Inflammatory macrophage (primary cell): Measurements from ENCODE around the gene ATP6V0A4.
"Not testable (repeated sequence)": the region's sequence is repeated elsewhere in the genome, so short reads cannot be mapped to it uniquely, and the experiment has no call there.

Source experiments
- DNase-seq, 2 donors: peaks; one replicate each; pipeline ENCODE4 v3.0.0-alpha.2; 2020 to 2022

The ATP6V0A4 gene

GRCh38 chr7:138750473-138750872 lies 47.5 kb downstream of the ATP6V0A4 start:
- DNase-seq: no peak

GRCh38 chr7:138749960-138750359 lies 48.0 kb downstream of the ATP6V0A4 start:
- DNase-seq: no peak

- DNase-seq: no peak
Measured at GRCh38 chr7:138748666-138749065, 49.3 kb downstream of the ATP6V0A4 start.

GRCh38 chr7:138746073-138746472 lies 51.9 kb downstream of the ATP6V0A4 start:
- no peak for DNase-seq

GRCh38 chr7:138745189-138745588 lies 52.8 kb downstream of the ATP6V0A4 start:
- no peak for DNase-seq

- no peak for DNase-seq
Measured at GRCh38 chr7:138741453-138741735, 56.6 kb downstream of the ATP6V0A4 start.

GRCh38 chr7:138739859-138740258 lies 58.1 kb downstream of the ATP6V0A4 start:
- DNase-seq: no peak

- peak; percentile 82 to 92 for DNase-seq
Measured at GRCh38 chr7:138738551-138739335, 59.3 kb downstream of the ATP6V0A4 start.

GRCh38 chr7:138738114-138738513 lies 59.9 kb downstream of the ATP6V0A4 start:
- peak; percentile 5 to 40 for DNase-seq

GRCh38 chr7:138735399-138735798 lies 62.6 kb downstream of the ATP6V0A4 start:
- no peak for DNase-seq

GRCh38 chr7:138731733-138732132 lies 66.3 kb downstream of the ATP6V0A4 start:
- not testable (repeated sequence) for DNase-seq

- DNase-seq: no peak
Measured at GRCh38 chr7:138729444-138729843, 68.6 kb downstream of the ATP6V0A4 start.

- no peak for DNase-seq
Measured at GRCh38 chr7:138727336-138728099, 70.5 kb downstream of the ATP6V0A4 start.

- peak in 1 of 2 donors; percentile 4 for DNase-seq
Measured at GRCh38 chr7:138726288-138726687, 71.7 kb downstream of the ATP6V0A4 start.

- DNase-seq: no peak
Measured at GRCh38 chr7:138720286-138720685, 77.7 kb downstream of the ATP6V0A4 start.

- DNase-seq: no peak
Measured at GRCh38 chr7:138716889-138717288, 81.1 kb downstream of the ATP6V0A4 start.

- DNase-seq: no peak
Measured at GRCh38 chr7:138713191-138713590, 84.8 kb downstream of the ATP6V0A4 start.

GRCh38 chr7:138712652-138713051 lies 85.3 kb downstream of the ATP6V0A4 start:
- no peak for DNase-seq

- no peak for DNase-seq
Measured at GRCh38 chr7:138710536-138711385, 87.2 kb downstream of the ATP6V0A4 start.

- peak; percentile 39 to 77 for DNase-seq
Measured at GRCh38 chr7:138705167-138705566, 92.8 kb downstream of the ATP6V0A4 start.

GRCh38 chr7:138701537-138701923 lies 96.5 kb downstream of the ATP6V0A4 start:
- DNase-seq: no peak

- DNase-seq: no peak
Measured at GRCh38 chr7:138700857-138701536, 97.0 kb downstream of the ATP6V0A4 start, which contains the start of gene SVOPL. Gene SVOPL (minus strand): TSS chr7:138701362. CDS start chr7:138679045, 22,317 bp downstream.
